Body of pancreas (tissue), 4 donors: ENCODE data around the gene TMEM97. TPM values are rescaled to one million over a fixed set of nuclear protein-coding genes. Genes with fewer than 3 reads are reported as not detected.

ENCODE experiments used
- ATAC-seq: fragments of 150-250 bp; one replicate; pipeline ENCODE4 v1.9.1; 2016
- DNase-seq, 4 donors: peaks; one replicate each; pipeline ENCODE4 v3.0.0-alpha.2; 2019
- H3K27ac ChIP-seq, 4 donors: fragments of 200-600 bp; sonication (generic); 1 replicate in 3 of 4; 2 replicates in 1 of 4; pipeline versions ENCODE4 v1.5.1 to v1.6.1; 2016 to 2019; ENCODE audit warnings: mild to moderate bottlenecking in 1 of 4, mixed read lengths in 1 of 4, moderate library complexity in 1 of 4
- H3K27me3 ChIP-seq, 2 donors: fragments of 200-600 bp; sonication (generic); one replicate each; pipeline ENCODE4 v1.6.0; 2016; ENCODE audit warnings: mild to moderate bottlenecking in 1 of 2
- H3K36me3 ChIP-seq, 2 donors: fragments of 200-600 bp; sonication (generic); replicated peaks in 1 of 2; 2 replicates each; pipeline ENCODE4 v1.5.1; 2016; ENCODE audit warnings: low read depth in 2 of 2; ENCODE audit not compliant: insufficient read depth in 1 of 2
- H3K4me1 ChIP-seq: fragments of 200-600 bp; sonication (generic); one replicate; pipeline ENCODE4 v1.6.0; 2016
- H3K4me3 ChIP-seq, 2 donors: fragments of 200-600 bp; sonication (generic); 1 replicate in 1 of 2; 2 replicates in 1 of 2; pipeline ENCODE4 v1.5.1; 2016 to 2019
- H3K9me3 ChIP-seq, 3 donors: fragments of 200-600 bp; sonication (generic); 1 replicate in 2 of 3; 2 replicates in 1 of 3; pipeline ENCODE4 v1.5.1; 2016
- CTCF ChIP-seq, 7 experiments: fragments of 450-650 bp in 4 of 7; fragments of 200-600 bp in 3 of 7; sonication (generic) in 3 of 7; IDR thresholded peaks; one replicate each; pipeline ENCODE4 v1.5.1; 2016 to 2019; ENCODE audit warnings: antibody characterized with exemption in 7 of 7
- POLR2A ChIP-seq, 3 donors: fragments of 450-650 bp; IDR thresholded peaks; one replicate each; pipeline ENCODE4 v1.6.1; 2016; ENCODE audit warnings: antibody characterized with exemption in 3 of 3, mild to moderate bottlenecking in 2 of 3
- WGBS, 2 donors: methylation state at CpG; one replicate each; pipeline ENCODE4 v1.1.5; 2017; 5-methylcytosine and 5-hydroxymethylcytosine counted together
- intact Hi-C: fragments of 100-400 bp; cut with DNase I; formaldehyde crosslinking; loops from one replicate; pipeline ENCODE4 v1.15.1; 2023
- total RNA-seq, 2 donors: library from RNA; depleted of rRNA; stranded (reverse); fragments of >200 nt; gene quantifications; one replicate each; pipeline ENCODE4 v1.1.0, GENCODE V29; 2016

TMEM97 gene
- total RNA-seq, 2 donors from 2014 or later: 35.9 to 75.5 TPM

- Histone ChIP-seq H3K27ac (peak overlapping the region; percentile 70 to 87 (median 76)), H3K9me3 (no peaks in the 10 kb centered on the region), H3K36me3 (peaks cover 0 to 44% of the 10 kb centered on the region in 2 donors), H3K4me3 (no peak overlapping the region), H3K27me3 (no peaks in the 10 kb centered on the region), H3K4me1 (peaks cover 50% of the 10 kb centered on the region)
- ATAC-seq (peak; percentile 4), DNase-seq (peak in 3 of 4 donors; percentile 33 to 54 (median 39))
- 30% methylated on average over 2 to 8 of the region's 8 CpGs for WGBS, 2 donors
- intact Hi-C loops: no loop called here
- TF ChIP-seq CTCF (IDR thresholded peaks at IDR 0.05) (no peak), POLR2A (IDR thresholded peaks at IDR 0.05) (peak in 1 of 3 donors; percentile 6)
Measured at GRCh38 chr17:28347261-28347891, 28.4 kb downstream of the TMEM97 start.

- Histone ChIP-seq H3K4me3 (no peak overlapping the region), H3K27me3 (no peaks in the 10 kb centered on the region), H3K9me3 (no peaks in the 10 kb centered on the region), H3K4me1 (peaks cover 50% of the 10 kb centered on the region), H3K36me3 (peaks cover 11 to 36% of the 10 kb centered on the region in 2 donors), H3K27ac (peak overlapping the region in 3 of 4 donors; percentile 15 to 87 (median 81))
- intact Hi-C loops: no loop called here
- no peak for DNase-seq
- 52 to 60% methylated on average over 2 to 3 of the region's 3 CpGs for WGBS, 2 donors
- ATAC-seq: no peak
- TF ChIP-seq POLR2A (IDR thresholded peaks at IDR 0.05) (no peak), CTCF (IDR thresholded peaks at IDR 0.05) (no peak)
Measured at GRCh38 chr17:28348979-28349378, 30.0 kb downstream of the TMEM97 start.

- no peaks in the 10 kb centered on the region for H3K27me3 ChIP-seq
- peaks cover 38% of the 10 kb centered on the region for H3K4me1 ChIP-seq
- WGBS, 2 donors: 90% methylated on average over 6 to 7 of the region's 7 CpGs
- ATAC-seq (no peak), DNase-seq (no peak)
- H3K9me3 ChIP-seq: no peaks in the 10 kb centered on the region
- intact Hi-C loops: no loop called here
- no peak overlapping the region for H3K27ac ChIP-seq
- no peak for TF ChIP-seq CTCF (IDR thresholded peaks at IDR 0.05)
- no peak for TF ChIP-seq POLR2A (IDR thresholded peaks at IDR 0.05)
- H3K36me3 ChIP-seq: peaks cover 11 to 27% of the 10 kb centered on the region in 2 donors
- no peak overlapping the region for H3K4me3 ChIP-seq
Measured at GRCh38 chr17:28350271-28350670, 31.3 kb downstream of the TMEM97 start.

GRCh38 chr17:28357061-28357900 is 38.3 kb downstream of the TMEM97 start, which contains the start of gene POLDIP2:
TSS of gene POLDIP2 (minus strand) at chr17:28357527. CDS start at chr17:28357448, 79 bp downstream.
- peak within 1 kb of the TSS; percentile 65 to 93 (median 88) for H3K27ac ChIP-seq
- no peaks in the 10 kb centered on the region for H3K9me3 ChIP-seq
- TF ChIP-seq POLR2A (IDR thresholded peaks at IDR 0.05) (peak; percentile 85 to 95 (median 92)), CTCF (IDR thresholded peaks at IDR 0.05) (peak in 2 of 7 experiments; percentile 26 to 40)
- DNase-seq (peak; percentile 95), ATAC-seq (peak; percentile 99)
- peak within 1 kb of the TSS; percentile 86 to 87 for H3K4me3 ChIP-seq
- intact Hi-C loops: no loop called here
- 0 to 1% methylated on average over 22 to 71 of the region's 80 CpGs for WGBS, 2 donors
- peaks cover 26% of the 10 kb centered on the region for H3K4me1 ChIP-seq
- peaks cover 11 to 25% of the 10 kb centered on the region in 2 donors for H3K36me3 ChIP-seq
- H3K27me3 ChIP-seq: no peaks in the 10 kb centered on the region
